Activated effector memory CD4-positive, alpha-beta T cell treated with anti-CD3 and anti-CD28 coated beads, Interleukin-2, amount 50 U/mL, for 16 hours (primary cell): ENCODE data around the gene RNF208.

Experiments
- DNase-seq: peaks from one replicate; pipeline ENCODE4 v3.0.0-alpha.2; 2020

The RNF208 gene

DNA sequence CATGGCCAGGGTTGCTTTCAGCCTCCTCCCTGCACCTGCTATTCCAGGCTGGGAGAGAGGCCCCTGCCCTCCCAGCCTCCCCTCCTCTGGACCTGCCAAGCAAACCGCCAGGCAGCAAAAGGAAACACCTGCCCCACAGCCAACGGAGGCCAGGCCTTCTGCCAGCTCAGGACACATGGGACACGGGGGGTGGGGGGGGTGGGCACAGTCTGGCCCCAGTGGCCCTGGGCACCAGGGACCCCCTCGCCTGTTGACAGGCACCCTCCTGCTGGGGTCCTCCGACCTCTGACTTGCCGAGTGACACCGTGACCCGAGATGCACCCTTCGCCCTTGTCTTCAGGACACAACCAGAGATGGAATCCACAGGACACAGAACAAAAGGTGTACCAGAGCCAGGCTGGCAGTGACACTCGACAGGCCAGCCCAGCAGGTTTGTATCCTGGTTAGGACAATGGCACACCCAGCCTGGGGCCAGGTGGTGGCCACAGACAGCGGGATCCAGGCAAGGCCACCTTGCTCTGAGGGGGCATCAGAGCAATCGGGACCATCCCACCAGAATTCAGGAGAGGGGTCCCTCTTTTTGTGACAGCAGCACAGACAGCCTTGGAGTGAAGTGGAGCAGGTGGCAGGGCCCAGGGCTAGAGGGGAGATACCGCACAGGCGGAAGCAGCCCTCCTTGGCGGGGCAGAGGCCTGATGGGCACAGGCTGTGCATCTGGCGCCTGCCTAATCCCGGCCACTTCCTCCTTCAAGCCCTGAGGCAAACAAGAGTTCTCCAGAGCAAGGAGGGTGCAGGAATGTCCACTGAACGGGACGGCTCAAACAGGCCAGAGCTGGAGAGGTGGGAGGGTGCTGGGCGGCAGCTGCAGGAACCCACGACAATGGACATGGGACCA, 48.9 kb downstream of the RNF208 start:
- DNase-seq: no peak

DNA sequence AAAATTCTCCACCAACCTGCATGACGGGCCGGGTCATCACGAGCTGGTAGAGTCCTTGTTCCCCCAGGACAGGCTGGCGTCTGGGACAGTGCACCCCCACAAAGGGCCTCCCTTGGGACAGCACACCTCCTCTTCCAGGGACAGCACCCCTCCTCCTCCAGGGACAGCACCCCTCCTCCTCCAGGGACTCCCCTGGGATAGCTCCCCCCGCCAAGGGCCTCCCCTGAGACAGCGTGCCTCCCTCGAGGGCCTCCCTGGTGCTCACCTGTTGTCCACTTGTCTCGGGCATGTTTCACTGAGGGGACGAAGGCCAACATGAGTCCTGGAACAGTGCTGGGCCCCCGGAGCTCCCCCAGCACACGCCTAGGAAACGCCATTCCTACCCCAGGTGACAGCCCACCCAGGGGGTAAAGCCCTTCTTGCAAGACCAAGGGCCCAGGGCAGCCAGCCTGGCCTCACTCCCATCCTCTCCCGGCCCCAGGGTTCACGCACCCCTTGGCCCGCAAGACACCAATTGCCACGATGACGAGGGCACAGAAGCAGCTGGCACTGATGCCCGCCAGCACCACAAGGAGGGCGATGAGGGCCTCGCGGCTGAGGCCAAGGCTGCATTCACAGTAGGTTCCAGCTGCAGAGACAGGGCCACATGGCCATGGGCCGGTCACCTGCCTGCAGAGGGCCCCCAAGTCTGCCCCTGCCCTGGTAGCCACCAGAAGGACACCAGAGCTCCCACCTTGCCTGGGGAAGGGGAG, 50.7 kb downstream of the RNF208 start:
- no peak for DNase-seq

- no peak for DNase-seq
These were observed 51.4 kb downstream of the RNF208 start for GRCh38 chr9:137170486-137171148.
